GM12878 (cell line): ENCODE measurements around the gene INCA1. TPM values are rescaled to one million over a fixed set of nuclear protein-coding genes. Genes with fewer than 3 reads are reported as not detected.

Experiments
- ATAC-seq: fragments of 200-7000 bp; cut with Tn5 transposase; 3 replicates; pipeline ENCODE4 v1.9.1; 2020; ENCODE audit warnings: mild to moderate bottlenecking, moderate library complexity
- BruUV-seq: library from RNA; stranded (reverse); fragments of 400-500 nt; replicated peaks from 2 replicates; lab custom pipeline; 2021; lab: Mats Ljungman, UMichigan
- CTCF ChIA-PET: fragments of 300-600 bp; sonication (Branson Sonifier 250); formaldehyde crosslinking; extraction: SDS; loops from one replicate; lab custom pipeline; 2021; ENCODE audit warnings: inconsistent platforms; lab: Yijun Ruan, JAX
- POLR2A ChIA-PET: fragments of 350-600 bp; formaldehyde crosslinking; extraction: SDS; loops from one replicate; lab custom pipeline; 2021; ENCODE audit warnings: inconsistent platforms; lab: Charles Lee
- RAD21 ChIA-PET: fragments of 300-600 bp; sonication (Branson Sonifier 250); formaldehyde crosslinking; loops from one replicate; lab custom pipeline; 2023; ENCODE audit warnings: antibody characterized with exemption; ENCODE audit not compliant: unreplicated experiment; lab: Charles Lee
- SMC1A ChIA-PET: fragments of 300-600 bp; sonication (Branson Sonifier 250); formaldehyde crosslinking; loops from one replicate; lab custom pipeline; 2023; ENCODE audit not compliant: unreplicated experiment, uncharacterized antibody; lab: Charles Lee
- DNase-seq: peaks from one replicate; pipeline ENCODE4 v3.0.0-alpha.2; 2011; ENCODE audit warnings: low read depth, low spot score
- FAIRE-seq: peaks from 3 replicates; lab custom pipeline; 2011; peaks lifted over from hg19 to GRCh38; lab: Jason Lieb, UNC
- H2AFZ ChIP-seq: 2 replicates; pipeline ENCODE4 v1.6.0; 2011; ENCODE audit warnings: low read depth, low read length, control low read depth; ENCODE audit not compliant: control insufficient read depth
- H3K27ac ChIP-seq: 2 replicates; pipeline ENCODE4 v1.5.1; 2011; ENCODE audit warnings: control low read depth; ENCODE audit not compliant: control insufficient read depth, insufficient read depth
- H3K27me3 ChIP-seq, 2 experiments: replicated peaks in 1 of 2; 2 replicates each; pipeline versions ENCODE4 v1.6.0 to v1.6.1; 2011; ENCODE audit warnings: low read length in 1 of 2; ENCODE audit not compliant: control insufficient read depth in 2 of 2, insufficient read depth in 2 of 2
- H3K36me3 ChIP-seq, 2 experiments: 2 replicates each; pipeline ENCODE4 v1.5.1; 2011; ENCODE audit warnings: low read length in 1 of 2; ENCODE audit not compliant: control insufficient read depth in 2 of 2, insufficient read depth in 2 of 2
- H3K4me1 ChIP-seq: 2 replicates; pipeline ENCODE4 v1.6.1; 2011; ENCODE audit warnings: mild to moderate bottlenecking, low read length, moderate library complexity, mixed read lengths; ENCODE audit not compliant: control insufficient read depth, insufficient read depth
- H3K4me2 ChIP-seq: 2 replicates; pipeline ENCODE4 v1.6.0; 2011; ENCODE audit warnings: control low read depth; ENCODE audit not compliant: control insufficient read depth, insufficient read depth
- H3K4me3 ChIP-seq: fragments of 200-600 bp; sonication (generic); 2 replicates; pipeline ENCODE4 v1.5.1; 2016
- H3K79me2 ChIP-seq: 2 replicates; pipeline ENCODE4 v1.6.0; 2011; ENCODE audit warnings: low read length; ENCODE audit not compliant: control insufficient read depth, insufficient read depth
- H3K9ac ChIP-seq: 2 replicates; pipeline ENCODE4 v1.8.0; 2011; ENCODE audit warnings: low read length, control low read depth, mixed read lengths; ENCODE audit not compliant: control insufficient read depth, insufficient read depth
- H3K9me3 ChIP-seq: replicated peaks from 3 replicates; pipeline ENCODE4 v1.5.1; 2011; ENCODE audit warnings: mild to moderate bottlenecking, low read length; ENCODE audit not compliant: control insufficient read depth, insufficient read depth
- H4K20me1 ChIP-seq: 2 replicates; pipeline ENCODE4 v1.6.0; 2011; ENCODE audit not compliant: control insufficient read depth, insufficient read depth
- EED ChIP-seq: sonication (generic); IDR thresholded peaks from 2 replicates; pipeline ENCODE4 v1.6.1; 2016; ENCODE audit warnings: antibody characterized with exemption, low read depth
- EGR1 ChIP-seq, 2 experiments: IDR thresholded peaks; 1 replicate in 1 of 2; 2 replicates in 1 of 2; pipeline ENCODE4 v1.6.1; 2011 to 2012; ENCODE audit warnings: low read depth in 2 of 2, low read length in 2 of 2, borderline replicate concordance in 1 of 2, mild to moderate bottlenecking in 1 of 2, moderate library complexity in 1 of 2
- FOS ChIP-seq: IDR thresholded peaks from 3 replicates; pipeline ENCODE4 v1.6.1; 2011; ENCODE audit warnings: borderline replicate concordance; ENCODE audit not compliant: insufficient read length; ENCODE audit errors: extremely low read depth
- FOXM1 ChIP-seq: IDR thresholded peaks from 2 replicates; pipeline ENCODE4 v1.6.1; 2012; ENCODE audit warnings: low read depth, mild to moderate bottlenecking, inconsistent platforms, low read length, moderate library complexity
- KLF5 ChIP-seq: fragments of 450-650 bp; IDR thresholded peaks from 2 replicates; pipeline ENCODE4 v1.6.1; 2014; ENCODE audit warnings: mild to moderate bottlenecking; ENCODE audit not compliant: partially characterized antibody
- NFXL1 ChIP-seq: fragments of 450-650 bp; IDR thresholded peaks from 2 replicates; pipeline ENCODE4 v1.6.1; 2017; ENCODE audit warnings: antibody characterized with exemption, mild to moderate bottlenecking, borderline replicate concordance
- NFYB ChIP-seq: IDR thresholded peaks from 2 replicates; pipeline ENCODE4 v1.6.1; 2011; ENCODE audit warnings: low read depth, mild to moderate bottlenecking, low read length, improper control_type of control experiment, moderate library complexity; ENCODE audit not compliant: insufficient read depth
- RAD21 ChIP-seq: IDR thresholded peaks from 2 replicates; pipeline ENCODE4 v1.6.1; 2011; ENCODE audit warnings: mild to moderate bottlenecking, low read depth, low read length, moderate library complexity; ENCODE audit not compliant: insufficient read depth
- SIX5 ChIP-seq: IDR thresholded peaks from 2 replicates; pipeline ENCODE4 v1.6.1; 2011; ENCODE audit warnings: mild to moderate bottlenecking, low read depth, low read length, moderate library complexity; ENCODE audit not compliant: severe bottlenecking
- SMAD5 ChIP-seq: IDR thresholded peaks from 2 replicates; pipeline ENCODE4 v1.6.1; 2016; ENCODE audit warnings: antibody characterized with exemption, low read depth
- SP1 ChIP-seq: IDR thresholded peaks from one replicate; pipeline ENCODE4 v1.6.1; 2011; ENCODE audit warnings: low read depth, low read length
- SREBF1 ChIP-seq: IDR thresholded peaks from 2 replicates; pipeline ENCODE4 v1.6.1; 2012; ENCODE audit warnings: mild to moderate bottlenecking, low read length
- STAT3 ChIP-seq: IDR thresholded peaks from 2 replicates; pipeline ENCODE4 v1.6.1; 2011; ENCODE audit warnings: low read depth, low read length, improper control_type of control experiment
- YBX1 ChIP-seq: fragments of 450-650 bp; IDR thresholded peaks from 2 replicates; pipeline ENCODE4 v1.6.1; 2016; ENCODE audit warnings: antibody characterized with exemption
- WGBS: methylation state at CpG from one replicate; pipeline ENCODE4 v1.1.6; 2016; ENCODE audit warnings: low lambda C conversion rate; ENCODE audit not compliant: insufficient replicate concordance, insufficient coverage; ENCODE audit errors: missing lambda C conversion rate; 5-methylcytosine and 5-hydroxymethylcytosine counted together
- in situ Hi-C: fragments of 300-500 bp; cut with MboI; formaldehyde crosslinking; loops from 9 replicates; pipeline ENCODE4 v1.14.3; 2018; ENCODE audit warnings: mixed read lengths
- intact Hi-C: fragments of 100-400 bp; cut with micrococcal nuclease; formaldehyde crosslinking; loops from one replicate; pipeline ENCODE4 v1.14.2; 2022; ENCODE audit not compliant: unreplicated experiment
- polyA plus RNA-seq, 11 experiments: library from polyadenylated mRNA; depleted of rRNA in 4 of 11; unstranded in 6 of 11; stranded (reverse) in 5 of 11; fragments of >200 nt; fragmentation: Nextera tagmentation in 4 of 11; fragmentation: Illumina TruSeq in 1 of 11; extraction: Ambion mirVana in 4 of 11; extraction: Trizol in 1 of 11; gene quantifications; 1 replicate in 1 of 11; 2 replicates in 10 of 11; pipeline versions ENCODE4 v1.2.1 to v1.2.3, GENCODE V29; 2011 to 2016; ENCODE audit warnings: inconsistent platforms in 2 of 11, missing spikeins in 2 of 11, low read depth in 1 of 11
- total RNA-seq, 4 experiments: library from RNA; depleted of rRNA in 3 of 4; stranded (reverse); fragments of >200 nt in 3 of 4; fragmentation: Illumina TruSeq in 1 of 4; extraction: Trizol in 1 of 4; gene quantifications; 2 replicates each; pipeline versions ENCODE4 v1.2.1 to v1.2.3, GENCODE V29; 2013 to 2021
- TF ChIP-seq, protein P1 (sequence below): fragments of 450-650 bp; IDR thresholded peaks from 2 replicates; pipeline ENCODE4 v1.6.1; 2014; ENCODE audit warnings: mild to moderate bottlenecking
- TF ChIP-seq, protein P2 (sequence below): IDR thresholded peaks from 2 replicates; pipeline ENCODE4 v1.6.1; 2012; ENCODE audit warnings: low read length, inconsistent platforms
- TF ChIP-seq, protein P3 (sequence below): IDR thresholded peaks from 2 replicates; pipeline ENCODE4 v1.6.1; 2012; ENCODE audit warnings: improper control_type of control experiment, low read depth, low read length; ENCODE audit not compliant: insufficient replicate concordance
- TF ChIP-seq, protein P4 (sequence below): IDR thresholded peaks from 2 replicates; pipeline ENCODE4 v1.6.1; 2011; ENCODE audit warnings: low read depth, low read length, improper control_type of control experiment, borderline replicate concordance

The INCA1 gene
- total and polyA plus RNA-seq, 10 of the 15 experiments (the other 5 are each of a cell fraction or from before 2014, with no cell fraction given) = 0.19 to 1.8 (median 0.45) TPM

DNA sequence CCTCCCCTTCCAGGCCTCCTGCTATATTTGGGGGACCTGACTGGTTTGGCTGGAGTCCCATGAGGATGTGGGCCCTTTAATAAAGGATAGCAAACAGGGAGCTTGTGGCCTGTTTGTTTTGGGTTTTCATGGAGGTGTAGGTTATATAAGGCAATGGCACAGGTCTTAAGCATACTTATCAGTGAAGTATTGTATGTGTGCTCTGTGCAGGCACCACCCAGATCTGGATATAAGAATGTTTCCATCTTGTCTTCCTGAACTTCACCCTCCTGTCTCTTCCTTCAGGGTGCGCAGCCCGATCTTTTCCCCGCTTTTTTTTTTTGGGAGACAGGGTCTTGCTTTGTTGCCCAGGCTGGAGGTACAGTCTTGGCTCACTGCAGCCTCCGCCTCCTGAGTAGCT lies 27.3 kb upstream of the INCA1 start:
- ChIA-PET POLR2A (interaction anchor here (0.6 kb wide), 1 partner anchor 1323 kb away, joined by 6 read pairs; no protein-coding TSS in a partner anchor), CTCF (no interaction called here), RAD21 (no interaction called here), SMC1A (no interaction called here)
- no peak overlapping the region for H2AFZ ChIP-seq
- 100% methylated on average over 4 of the region's 4 CpGs for WGBS
- FAIRE-seq = no peak
- H3K9ac ChIP-seq = no peak overlapping the region
- in situ Hi-C loops (no loop called here), intact Hi-C loops (no loop called here)
- H3K79me2 ChIP-seq = no peaks in the 10 kb centered on the region
- no peaks in the 10 kb centered on the region for H3K9me3 ChIP-seq
- H3K36me3 ChIP-seq = peaks cover 9 to 21% of the 10 kb centered on the region in 2 experiments
- DNase-seq = no peak
- H3K4me2 ChIP-seq = no peak overlapping the region
- ATAC-seq = no peak
- H3K27me3 ChIP-seq = no peaks in the 10 kb centered on the region
- H4K20me1 ChIP-seq = no peaks in the 10 kb centered on the region
- no peak overlapping the region for H3K4me3 ChIP-seq
- no TSS peak for BruUV-seq
- no peak overlapping the region for H3K27ac ChIP-seq
- no peaks in the 10 kb centered on the region for H3K4me1 ChIP-seq
- TF ChIP-seq RAD21 (no peak), SIX5 (no peak), FOXM1 (no peak), NFXL1 (no peak), SREBF1 (no peak), EGR1 (IDR thresholded peaks at IDR 0.05; ENCODE audit: borderline replicate concordance in 1 of 2, low read depth in 2 of 2, low read length in 2 of 2) (no peak), NFYB (no peak), SP1 (no peak), STAT3 (no peak), KLF5 (no peak), SMAD5 (no peak), EED (no peak), YBX1 (no peak), FOS (no peak)
- TF ChIP-seq, protein P1, sequence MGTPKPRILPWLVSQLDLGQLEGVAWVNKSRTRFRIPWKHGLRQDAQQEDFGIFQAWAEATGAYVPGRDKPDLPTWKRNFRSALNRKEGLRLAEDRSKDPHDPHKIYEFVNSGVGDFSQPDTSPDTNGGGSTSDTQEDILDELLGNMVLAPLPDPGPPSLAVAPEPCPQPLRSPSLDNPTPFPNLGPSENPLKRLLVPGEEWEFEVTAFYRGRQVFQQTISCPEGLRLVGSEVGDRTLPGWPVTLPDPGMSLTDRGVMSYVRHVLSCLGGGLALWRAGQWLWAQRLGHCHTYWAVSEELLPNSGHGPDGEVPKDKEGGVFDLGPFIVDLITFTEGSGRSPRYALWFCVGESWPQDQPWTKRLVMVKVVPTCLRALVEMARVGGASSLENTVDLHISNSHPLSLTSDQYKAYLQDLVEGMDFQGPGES = no peak
- TF ChIP-seq, protein P2, sequence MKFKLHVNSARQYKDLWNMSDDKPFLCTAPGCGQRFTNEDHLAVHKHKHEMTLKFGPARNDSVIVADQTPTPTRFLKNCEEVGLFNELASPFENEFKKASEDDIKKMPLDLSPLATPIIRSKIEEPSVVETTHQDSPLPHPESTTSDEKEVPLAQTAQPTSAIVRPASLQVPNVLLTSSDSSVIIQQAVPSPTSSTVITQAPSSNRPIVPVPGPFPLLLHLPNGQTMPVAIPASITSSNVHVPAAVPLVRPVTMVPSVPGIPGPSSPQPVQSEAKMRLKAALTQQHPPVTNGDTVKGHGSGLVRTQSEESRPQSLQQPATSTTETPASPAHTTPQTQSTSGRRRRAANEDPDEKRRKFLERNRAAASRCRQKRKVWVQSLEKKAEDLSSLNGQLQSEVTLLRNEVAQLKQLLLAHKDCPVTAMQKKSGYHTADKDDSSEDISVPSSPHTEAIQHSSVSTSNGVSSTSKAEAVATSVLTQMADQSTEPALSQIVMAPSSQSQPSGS = no peak
- TF ChIP-seq, protein P3, sequence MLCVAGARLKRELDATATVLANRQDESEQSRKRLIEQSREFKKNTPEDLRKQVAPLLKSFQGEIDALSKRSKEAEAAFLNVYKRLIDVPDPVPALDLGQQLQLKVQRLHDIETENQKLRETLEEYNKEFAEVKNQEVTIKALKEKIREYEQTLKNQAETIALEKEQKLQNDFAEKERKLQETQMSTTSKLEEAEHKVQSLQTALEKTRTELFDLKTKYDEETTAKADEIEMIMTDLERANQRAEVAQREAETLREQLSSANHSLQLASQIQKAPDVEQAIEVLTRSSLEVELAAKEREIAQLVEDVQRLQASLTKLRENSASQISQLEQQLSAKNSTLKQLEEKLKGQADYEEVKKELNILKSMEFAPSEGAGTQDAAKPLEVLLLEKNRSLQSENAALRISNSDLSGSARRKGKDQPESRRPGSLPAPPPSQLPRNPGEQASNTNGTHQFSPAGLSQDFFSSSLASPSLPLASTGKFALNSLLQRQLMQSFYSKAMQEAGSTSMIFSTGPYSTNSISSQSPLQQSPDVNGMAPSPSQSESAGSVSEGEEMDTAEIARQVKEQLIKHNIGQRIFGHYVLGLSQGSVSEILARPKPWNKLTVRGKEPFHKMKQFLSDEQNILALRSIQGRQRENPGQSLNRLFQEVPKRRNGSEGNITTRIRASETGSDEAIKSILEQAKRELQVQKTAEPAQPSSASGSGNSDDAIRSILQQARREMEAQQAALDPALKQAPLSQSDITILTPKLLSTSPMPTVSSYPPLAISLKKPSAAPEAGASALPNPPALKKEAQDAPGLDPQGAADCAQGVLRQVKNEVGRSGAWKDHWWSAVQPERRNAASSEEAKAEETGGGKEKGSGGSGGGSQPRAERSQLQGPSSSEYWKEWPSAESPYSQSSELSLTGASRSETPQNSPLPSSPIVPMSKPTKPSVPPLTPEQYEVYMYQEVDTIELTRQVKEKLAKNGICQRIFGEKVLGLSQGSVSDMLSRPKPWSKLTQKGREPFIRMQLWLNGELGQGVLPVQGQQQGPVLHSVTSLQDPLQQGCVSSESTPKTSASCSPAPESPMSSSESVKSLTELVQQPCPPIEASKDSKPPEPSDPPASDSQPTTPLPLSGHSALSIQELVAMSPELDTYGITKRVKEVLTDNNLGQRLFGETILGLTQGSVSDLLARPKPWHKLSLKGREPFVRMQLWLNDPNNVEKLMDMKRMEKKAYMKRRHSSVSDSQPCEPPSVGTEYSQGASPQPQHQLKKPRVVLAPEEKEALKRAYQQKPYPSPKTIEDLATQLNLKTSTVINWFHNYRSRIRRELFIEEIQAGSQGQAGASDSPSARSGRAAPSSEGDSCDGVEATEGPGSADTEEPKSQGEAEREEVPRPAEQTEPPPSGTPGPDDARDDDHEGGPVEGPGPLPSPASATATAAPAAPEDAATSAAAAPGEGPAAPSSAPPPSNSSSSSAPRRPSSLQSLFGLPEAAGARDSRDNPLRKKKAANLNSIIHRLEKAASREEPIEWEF = no peak
- TF ChIP-seq, protein P4, sequence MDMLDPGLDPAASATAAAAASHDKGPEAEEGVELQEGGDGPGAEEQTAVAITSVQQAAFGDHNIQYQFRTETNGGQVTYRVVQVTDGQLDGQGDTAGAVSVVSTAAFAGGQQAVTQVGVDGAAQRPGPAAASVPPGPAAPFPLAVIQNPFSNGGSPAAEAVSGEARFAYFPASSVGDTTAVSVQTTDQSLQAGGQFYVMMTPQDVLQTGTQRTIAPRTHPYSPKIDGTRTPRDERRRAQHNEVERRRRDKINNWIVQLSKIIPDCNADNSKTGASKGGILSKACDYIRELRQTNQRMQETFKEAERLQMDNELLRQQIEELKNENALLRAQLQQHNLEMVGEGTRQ = no peak
